ENCODE results near the gene FAM50B. TPM values are rescaled to one million over a fixed set of nuclear protein-coding genes. Genes with fewer than 3 reads are reported as not detected.

The FAM50B gene
- total RNA-seq, 1 experiment from 2014 or later, result 14.3 TPM

DNA sequence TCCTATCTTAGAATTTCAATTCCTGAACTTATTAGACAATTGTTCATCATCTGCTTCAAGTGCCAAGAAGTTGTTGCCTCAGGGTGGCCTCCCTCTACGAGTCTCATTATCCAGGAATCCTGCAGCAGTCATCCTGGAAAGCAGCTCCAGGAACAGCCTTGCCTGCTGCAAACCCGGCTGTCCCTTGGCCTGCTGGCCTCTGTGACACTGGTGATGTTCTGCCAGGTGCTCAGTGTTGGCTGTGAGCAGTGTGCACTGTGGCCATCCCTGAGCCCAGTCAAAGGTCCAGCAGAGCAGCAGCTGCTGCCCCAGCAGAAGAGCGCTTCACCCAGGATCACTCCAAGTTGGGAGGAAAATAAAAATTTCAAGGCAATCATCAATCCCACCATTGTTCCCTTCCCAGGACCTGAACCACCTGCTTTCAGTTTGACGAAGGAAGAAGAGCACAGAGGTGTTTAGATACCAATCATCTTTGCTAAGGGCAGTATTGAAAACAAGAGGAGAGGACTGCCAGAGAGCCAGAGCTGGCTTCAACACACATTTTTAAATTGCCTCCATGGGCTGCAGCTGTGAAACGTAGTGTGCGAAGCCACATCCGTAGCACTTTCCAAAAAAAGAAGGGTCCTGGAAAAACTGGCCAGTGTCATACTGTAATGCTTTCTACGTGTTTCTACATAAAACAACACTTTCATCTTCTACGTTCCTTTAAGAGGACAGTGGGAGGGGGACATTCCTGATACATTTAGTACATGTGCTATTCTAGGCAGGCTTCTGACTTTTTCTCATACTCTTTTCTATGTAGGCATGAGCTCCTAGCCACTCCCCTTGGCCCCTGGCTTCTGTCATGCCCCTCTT is 7.2 kb upstream of the FAM50B start:
- H3K4me3 ChIP-seq, result no peak overlapping the region
- no peaks in the 10 kb centered on the region; the same call in 1 of the 2 replicates for H3F3A ChIP-seq (ENCODE audit: insufficient read depth, low read depth)
- intact Hi-C loops (cut with micrococcal nuclease; ENCODE audit: unreplicated experiment), result loop anchor here (10.0 kb wide), 1 partner anchor 313 kb away; no protein-coding TSS in a partner anchor
- H3K27ac ChIP-seq, result no peak overlapping the region
- CTCF ChIA-PET, result no interaction called here
- H3K36me3 ChIP-seq (ENCODE audit: low read depth), result no peaks in the 10 kb centered on the region
- no peaks in the 10 kb centered on the region for H3K9me3 ChIP-seq (ENCODE audit: insufficient read depth, low read depth)
- no peaks in the 10 kb centered on the region for H4K20me1 ChIP-seq (ENCODE audit: insufficient read depth)
- no peaks in the 10 kb centered on the region for H3K27me3 ChIP-seq (ENCODE audit: insufficient read depth, low read depth)
- TF ChIP-seq EZH2 (IDR thresholded peaks at IDR 0.05; ENCODE audit: low read depth), result no peak
- TF ChIP-seq, protein P1, sequence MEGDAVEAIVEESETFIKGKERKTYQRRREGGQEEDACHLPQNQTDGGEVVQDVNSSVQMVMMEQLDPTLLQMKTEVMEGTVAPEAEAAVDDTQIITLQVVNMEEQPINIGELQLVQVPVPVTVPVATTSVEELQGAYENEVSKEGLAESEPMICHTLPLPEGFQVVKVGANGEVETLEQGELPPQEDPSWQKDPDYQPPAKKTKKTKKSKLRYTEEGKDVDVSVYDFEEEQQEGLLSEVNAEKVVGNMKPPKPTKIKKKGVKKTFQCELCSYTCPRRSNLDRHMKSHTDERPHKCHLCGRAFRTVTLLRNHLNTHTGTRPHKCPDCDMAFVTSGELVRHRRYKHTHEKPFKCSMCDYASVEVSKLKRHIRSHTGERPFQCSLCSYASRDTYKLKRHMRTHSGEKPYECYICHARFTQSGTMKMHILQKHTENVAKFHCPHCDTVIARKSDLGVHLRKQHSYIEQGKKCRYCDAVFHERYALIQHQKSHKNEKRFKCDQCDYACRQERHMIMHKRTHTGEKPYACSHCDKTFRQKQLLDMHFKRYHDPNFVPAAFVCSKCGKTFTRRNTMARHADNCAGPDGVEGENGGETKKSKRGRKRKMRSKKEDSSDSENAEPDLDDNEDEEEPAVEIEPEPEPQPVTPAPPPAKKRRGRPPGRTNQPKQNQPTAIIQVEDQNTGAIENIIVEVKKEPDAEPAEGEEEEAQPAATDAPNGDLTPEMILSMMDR (conservative IDR thresholded peaks at IDR 0.05), result no peak
- H3K9me2 ChIP-seq (ENCODE audit: insufficient read depth), result no peaks in the 10 kb centered on the region
- peaks cover 21% of the 10 kb centered on the region for H3K4me1 ChIP-seq (replicated peaks; ENCODE audit: insufficient read depth)
- peak; percentile 62 to 70 for DNase-seq
- no peak overlapping the region for H2AFZ ChIP-seq
- H3K4me2 ChIP-seq, result 0 out of 2 replicates have a peak overlapping the region, but pooled peaks have one; percentile 31
- H3K79me2 ChIP-seq (ENCODE audit: low read depth), result no peaks in the 10 kb centered on the region
- POLR2A ChIA-PET (ENCODE audit: unreplicated experiment), result interaction anchor here (0.5 kb wide), 1 partner anchor 1049 kb away, joined by 3 read pairs; no protein-coding TSS in a partner anchor
- no TSS peak for BruUV-seq (replicated peaks)

DNA sequence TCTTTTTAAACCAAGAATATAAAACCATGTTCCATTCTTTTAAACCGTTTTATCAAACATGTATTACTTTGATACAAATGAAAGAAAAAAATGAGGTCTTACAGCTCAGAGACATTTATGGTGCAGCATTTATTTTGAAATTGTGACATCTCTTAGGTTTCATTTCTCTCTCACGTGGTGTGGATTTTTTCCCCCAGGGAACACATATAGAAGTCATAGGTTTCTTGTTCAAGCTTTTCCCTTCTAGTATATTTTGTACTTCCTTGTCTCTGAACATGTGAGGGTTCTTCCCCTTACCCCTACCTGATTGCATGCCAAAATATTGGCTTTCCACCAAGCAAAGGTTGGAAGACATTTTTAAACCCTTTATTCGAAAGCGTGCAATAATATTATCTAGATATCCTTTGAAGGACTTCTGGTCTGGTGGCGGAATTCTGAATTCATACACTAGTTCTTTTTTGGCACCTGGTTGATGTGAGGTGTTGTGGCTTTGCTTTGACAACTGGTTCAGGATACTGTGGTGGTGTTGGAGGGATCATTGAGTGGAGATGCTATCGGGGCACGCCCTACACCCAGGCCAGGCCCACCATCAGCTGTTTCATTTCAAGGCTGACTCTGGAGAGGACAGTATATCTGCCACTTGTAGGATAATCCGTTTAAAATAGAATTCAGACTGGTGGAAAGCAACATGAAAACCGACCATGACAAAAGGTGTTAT is 5.6 kb upstream of the FAM50B start:
- Histone ChIP-seq H3F3A (ENCODE audit: insufficient read depth, low read depth) (peaks cover 5% of the 10 kb centered on the region; the same call in 1 of the 2 replicates), H3K79me2 (ENCODE audit: low read depth) (no peaks in the 10 kb centered on the region), H3K4me3 (no peak overlapping the region), H3K9me2 (ENCODE audit: insufficient read depth) (no peaks in the 10 kb centered on the region), H3K27me3 (ENCODE audit: insufficient read depth, low read depth) (no peaks in the 10 kb centered on the region), H3K4me2 (no peak overlapping the region), H3K27ac (no peak overlapping the region), H3K36me3 (ENCODE audit: low read depth) (no peaks in the 10 kb centered on the region), H3K9me3 (ENCODE audit: insufficient read depth, low read depth) (no peaks in the 10 kb centered on the region), H4K20me1 (ENCODE audit: insufficient read depth) (no peaks in the 10 kb centered on the region), H3K4me1 (replicated peaks; ENCODE audit: insufficient read depth) (peaks cover 25% of the 10 kb centered on the region), H2AFZ (no peak overlapping the region)
- no TSS peak for BruUV-seq (replicated peaks)
- TF ChIP-seq, protein P1 (conservative IDR thresholded peaks at IDR 0.05), result no peak
- no peak for TF ChIP-seq EZH2 (IDR thresholded peaks at IDR 0.05; ENCODE audit: low read depth)
- intact Hi-C loops (cut with micrococcal nuclease; ENCODE audit: unreplicated experiment), result loop anchor here (10.0 kb wide), 1 partner anchor 311 kb away; no protein-coding TSS in a partner anchor
- POLR2A ChIA-PET (ENCODE audit: unreplicated experiment), result no interaction called here
- CTCF ChIA-PET, result no interaction called here
- DNase-seq, result no peak

DNA sequence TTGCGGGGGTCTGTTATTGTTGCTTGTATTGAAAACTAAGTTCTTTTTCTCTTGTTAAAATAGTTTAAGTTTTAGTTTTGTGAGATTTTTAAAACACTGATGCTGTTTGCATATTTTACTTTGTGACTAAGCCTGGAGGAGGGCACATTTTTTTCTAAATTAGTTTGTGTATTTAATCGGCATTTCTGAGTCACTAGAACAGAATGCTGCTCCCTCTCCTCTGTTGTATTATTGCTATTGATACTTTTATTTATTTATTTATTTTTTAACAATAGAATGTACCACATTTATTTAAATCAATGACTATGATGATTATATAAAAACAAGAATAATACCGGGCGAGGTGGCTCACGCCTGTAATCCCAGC is 5.1 kb upstream of the FAM50B start:
- Histone ChIP-seq H3F3A (ENCODE audit: insufficient read depth, low read depth) (peaks cover 6% of the 10 kb centered on the region; the same call in 1 of the 2 replicates), H3K27ac (no peak overlapping the region), H3K79me2 (ENCODE audit: low read depth) (no peaks in the 10 kb centered on the region), H3K9me3 (ENCODE audit: insufficient read depth, low read depth) (no peaks in the 10 kb centered on the region), H3K36me3 (ENCODE audit: low read depth) (no peaks in the 10 kb centered on the region), H3K4me3 (no peak overlapping the region), H2AFZ (no peak overlapping the region), H3K4me2 (no peak overlapping the region), H4K20me1 (ENCODE audit: insufficient read depth) (no peaks in the 10 kb centered on the region), H3K9me2 (ENCODE audit: insufficient read depth) (no peaks in the 10 kb centered on the region), H3K27me3 (ENCODE audit: insufficient read depth, low read depth) (no peaks in the 10 kb centered on the region), H3K4me1 (replicated peaks; ENCODE audit: insufficient read depth) (peaks cover 25% of the 10 kb centered on the region)
- intact Hi-C loops (cut with micrococcal nuclease; ENCODE audit: unreplicated experiment), result loop anchor here (10.0 kb wide), 1 partner anchor 311 kb away; no protein-coding TSS in a partner anchor
- DNase-seq, result peak in 1 of 2 experiments; percentile 64
- TF ChIP-seq, protein P1 (conservative IDR thresholded peaks at IDR 0.05), result no peak
- TF ChIP-seq EZH2 (IDR thresholded peaks at IDR 0.05; ENCODE audit: low read depth), result no peak
- ChIA-PET CTCF (no interaction called here), POLR2A (ENCODE audit: unreplicated experiment) (no interaction called here)
- no TSS peak for BruUV-seq (replicated peaks)

Data from PC-9 (cell line).